NCI-H524 treated with DMSO at 0.1 percent for 48 hours (cell line): Measurements from ENCODE around the gene XXYLT1.

Source experiments
- DNase-seq: peaks from one replicate; lab custom pipeline; 2025; lab: John Stamatoyannopoulos, UW

Gene XXYLT1

DNA sequence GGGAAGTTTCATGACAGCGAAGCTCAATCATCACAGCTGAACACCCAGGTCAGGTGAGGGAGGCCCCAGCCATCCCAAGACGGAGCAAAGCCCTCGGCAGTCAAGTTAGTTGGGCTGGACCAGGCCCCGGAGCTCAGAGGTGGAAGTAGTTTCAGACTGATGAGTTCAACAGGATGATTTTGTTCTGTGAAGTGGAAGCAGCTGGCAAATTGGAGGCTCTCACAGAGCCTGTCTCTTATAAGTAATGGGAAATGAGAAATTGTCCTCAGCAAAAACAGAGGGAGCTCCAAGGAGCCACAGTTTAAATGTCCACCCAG, 245.1 kb downstream of the XXYLT1 start:
- no peak for DNase-seq

GRCh38 chr3:195025056-195025883, 245.7 kb downstream of the XXYLT1 start:
- no peak for DNase-seq

- DNase-seq, result no peak
These were observed 247.0 kb downstream of the XXYLT1 start for GRCh38 chr3:195023989-195024388.

DNA sequence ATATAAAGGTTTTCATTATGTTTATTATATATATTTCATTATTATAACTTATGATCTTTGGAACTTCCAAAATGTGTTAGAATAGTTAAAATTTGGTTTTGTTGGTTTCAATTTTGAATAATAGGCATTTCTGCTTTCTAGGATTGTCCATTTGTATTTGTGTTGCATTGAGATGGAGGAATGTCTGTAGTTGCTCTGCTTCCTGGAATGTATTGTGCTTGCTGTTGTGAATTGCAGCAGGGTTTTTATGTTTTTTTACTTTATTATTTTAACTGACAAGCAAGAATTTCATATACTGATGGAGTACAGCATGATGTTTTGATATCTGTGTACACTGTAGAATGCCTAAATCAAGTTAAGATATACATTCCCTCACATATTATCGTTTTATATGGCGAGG, 247.4 kb downstream of the XXYLT1 start:
- no peak for DNase-seq

DNA sequence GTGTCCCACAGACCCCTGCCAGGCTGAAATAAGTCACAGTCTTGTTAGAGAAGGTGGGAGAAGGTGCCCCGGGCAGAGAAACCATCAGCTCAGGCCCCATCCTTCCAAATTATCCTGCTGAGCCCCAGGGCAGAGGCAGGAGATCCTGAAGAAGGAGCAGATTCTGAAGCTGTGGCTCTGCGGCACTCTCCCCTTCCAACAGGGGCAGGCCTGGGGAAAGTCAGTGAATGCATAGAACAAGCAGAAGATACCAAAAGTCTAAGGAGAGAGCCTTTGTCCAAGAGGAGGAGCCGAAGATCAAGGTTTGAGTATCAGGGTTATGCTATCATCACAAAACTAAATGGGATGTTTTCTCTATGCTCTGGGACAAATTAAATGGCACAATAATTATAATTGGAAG, 249.3 kb downstream of the XXYLT1 start:
- DNase-seq, result no peak

DNA sequence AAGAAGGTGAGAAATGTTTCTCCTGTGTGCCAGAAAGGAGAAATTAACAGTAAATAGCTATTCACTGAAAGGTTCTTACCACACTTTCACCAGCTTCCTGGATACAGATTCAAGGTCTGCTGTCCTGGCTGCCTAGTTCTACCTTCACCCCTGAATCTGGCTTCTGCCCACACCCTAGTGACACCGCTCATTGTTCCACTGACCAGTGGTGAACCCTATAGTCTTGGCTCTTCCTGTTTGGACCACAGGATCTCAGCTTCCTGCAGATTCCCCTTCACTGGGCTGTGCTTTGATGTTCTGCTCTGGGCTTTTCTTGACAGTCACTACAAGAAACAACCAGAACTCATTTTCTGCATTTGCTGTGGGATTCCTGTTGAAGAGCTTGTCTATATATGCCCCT, 250.0 kb downstream of the XXYLT1 start:
- DNase-seq, result no peak

DNA sequence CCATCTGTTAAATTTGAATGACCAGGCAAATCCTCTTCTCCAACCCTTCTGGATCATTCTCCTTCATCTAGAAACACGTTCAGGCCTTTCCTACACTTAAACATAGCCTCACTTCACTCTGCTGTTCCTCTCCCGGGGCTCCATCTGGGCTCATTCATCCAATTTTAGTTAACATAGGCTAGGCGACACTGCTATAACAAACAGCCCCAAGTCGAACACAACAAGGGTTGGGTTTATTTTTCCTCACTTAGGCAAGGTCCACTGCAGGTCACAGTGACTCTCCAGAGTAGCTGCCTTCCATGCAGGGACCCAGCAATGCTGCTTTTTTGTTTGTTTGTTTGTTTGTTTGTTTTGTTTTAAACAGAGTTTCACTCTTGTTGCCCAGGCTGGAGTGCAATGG, 250.8 kb downstream of the XXYLT1 start:
- no peak for DNase-seq

DNA sequence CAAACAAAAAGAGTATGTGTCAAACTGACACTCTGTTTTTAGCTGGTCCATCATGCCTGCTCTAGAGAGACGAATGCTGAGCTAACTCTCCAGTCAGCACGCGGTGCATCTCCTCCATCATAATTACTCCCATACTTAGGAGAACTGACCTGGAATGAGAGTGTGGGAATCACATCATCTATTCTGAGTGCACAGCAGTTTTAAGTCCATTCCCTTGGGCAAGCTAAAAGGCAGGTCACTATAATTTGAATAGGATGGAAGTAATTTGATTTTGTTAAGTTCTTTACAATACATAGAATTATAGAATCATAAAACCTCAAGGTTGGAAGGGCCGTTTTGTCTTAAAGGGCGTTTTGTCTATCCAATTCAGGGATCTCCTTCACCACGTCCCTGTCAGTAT, 251.6 kb downstream of the XXYLT1 start:
- no peak for DNase-seq
